Activated naive CD4-positive, alpha-beta T cell treated with anti-CD3 and anti-CD28 coated beads, Interleukin-2, amount 50 U/mL, for 72 hours (primary cell): Measurements from ENCODE around the gene AKR1C2. TPM values are rescaled to one million over a fixed set of nuclear protein-coding genes. Genes with fewer than 3 reads are reported as not detected.
A peak's percentile ranks its signal among the peaks of the same experiment; 100 is the strongest.
"Not testable (repeated sequence)": the region's sequence is repeated elsewhere in the genome, so short reads cannot be mapped to it uniquely, and the experiment has no call there.

Experiments used
- ATAC-seq, 2 donors: fragments of 150-1000 bp; cut with Tn5 transposase; 2 replicates each; pipeline ENCODE4 v1.10.0; 2021; ENCODE audit warnings: mild to moderate bottlenecking in 2 of 2, moderate library complexity in 2 of 2
- DNase-seq, 2 donors: peaks; one replicate each; pipeline ENCODE4 v3.0.0; 2021 to 2022; ENCODE audit warnings: low spot score in 2 of 2
- H3K27ac Mint-ChIP-seq, 2 donors: one replicate each; pipeline ENCODE4 v1.8.0; 2022; ENCODE audit warnings: mild to moderate bottlenecking in 2 of 2, mixed read lengths in 2 of 2
- H3K36me3 Mint-ChIP-seq, 2 donors: one replicate each; pipeline ENCODE4 v1.8.0; 2022; ENCODE audit warnings: mixed read lengths in 2 of 2
- H3K9me3 Mint-ChIP-seq, 2 donors: one replicate each; pipeline ENCODE4 v1.8.0; 2022; ENCODE audit warnings: mixed read lengths in 2 of 2
- total RNA-seq, 2 donors: library from RNA; stranded (reverse); gene quantifications; one replicate each; pipeline ENCODE4 v1.2.3, GENCODE V29; 2022

Gene AKR1C2
- total RNA-seq, 2 donors from 2014 or later: not detected

DNA sequence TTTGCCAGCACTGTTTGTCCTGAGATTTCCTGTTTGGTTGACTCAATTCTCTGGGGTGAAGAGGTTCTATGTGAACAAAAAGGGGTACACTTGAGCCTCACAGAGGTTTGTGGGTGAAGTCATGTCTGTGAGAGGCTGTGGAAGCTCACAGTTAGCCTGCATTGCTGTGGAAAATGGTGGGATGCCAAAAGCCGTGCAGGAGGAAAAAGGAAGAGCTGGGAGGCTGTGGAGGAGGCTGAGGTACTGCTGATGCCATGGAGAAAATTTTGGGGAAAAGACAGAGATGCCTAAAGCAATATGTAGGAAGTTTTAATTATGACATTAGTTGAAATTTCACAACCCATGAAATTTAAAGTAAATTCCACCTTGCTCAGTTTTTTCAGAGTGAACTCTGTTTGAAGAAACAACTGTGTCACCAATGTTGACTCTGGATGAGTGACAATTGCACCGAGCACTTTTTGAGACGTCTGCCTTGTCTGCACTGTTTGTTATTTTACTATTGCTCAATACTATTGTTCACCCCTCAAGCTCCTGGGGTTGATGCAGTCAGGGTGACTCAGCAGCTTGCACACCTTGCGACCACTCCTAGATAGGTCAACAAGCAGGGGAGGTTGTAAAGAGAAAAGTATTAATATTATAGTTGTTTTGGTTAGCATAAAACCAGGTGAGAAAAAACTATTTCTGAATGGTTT is 5.3 kb upstream of the AKR1C2 start:
- H3K9me3 Mint-ChIP-seq, H3K36me3 Mint-ChIP-seq, DNase-seq, ATAC-seq, H3K27ac Mint-ChIP-seq: not testable (repeated sequence)

DNA sequence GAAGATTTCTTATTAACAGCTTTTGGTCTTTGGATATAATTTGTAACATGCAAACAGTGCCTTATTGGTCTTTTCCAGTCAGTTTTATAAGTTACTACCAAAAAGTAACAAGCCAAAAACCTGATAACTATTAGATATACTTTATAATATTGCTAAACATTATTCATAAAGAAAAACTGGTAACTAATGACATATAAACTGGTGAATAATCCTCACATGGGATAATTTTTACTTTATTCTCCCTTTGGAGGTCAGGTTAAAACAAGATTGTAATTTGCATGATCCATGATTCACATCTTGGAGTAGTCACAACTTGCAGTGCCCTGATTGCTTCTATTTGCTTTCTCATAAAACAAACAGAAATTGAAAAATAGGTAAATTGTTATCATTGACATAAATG is 844 bp upstream of the AKR1C2 start:
- not testable (repeated sequence) for H3K9me3 Mint-ChIP-seq, DNase-seq, ATAC-seq, H3K36me3 Mint-ChIP-seq, H3K27ac Mint-ChIP-seq

DNA sequence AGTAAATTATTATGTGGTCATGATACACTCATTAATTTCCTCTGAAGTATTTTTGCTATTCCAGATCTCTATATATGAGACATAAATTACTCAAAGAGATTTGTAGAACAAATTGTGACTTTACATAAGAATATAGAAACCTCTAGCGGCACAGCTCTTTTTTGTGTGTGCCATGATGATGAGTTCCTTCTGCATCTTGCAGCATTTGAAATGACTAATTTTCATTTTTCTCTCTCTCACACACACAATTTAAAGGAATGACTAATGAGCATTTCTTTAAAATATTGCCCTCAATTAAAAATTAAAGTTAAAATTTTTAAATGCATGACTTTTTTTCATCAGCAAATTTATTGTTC is 351 bp upstream of the AKR1C2 start:
- H3K27ac Mint-ChIP-seq, DNase-seq, ATAC-seq, H3K9me3 Mint-ChIP-seq, H3K36me3 Mint-ChIP-seq: not testable (repeated sequence)

DNA sequence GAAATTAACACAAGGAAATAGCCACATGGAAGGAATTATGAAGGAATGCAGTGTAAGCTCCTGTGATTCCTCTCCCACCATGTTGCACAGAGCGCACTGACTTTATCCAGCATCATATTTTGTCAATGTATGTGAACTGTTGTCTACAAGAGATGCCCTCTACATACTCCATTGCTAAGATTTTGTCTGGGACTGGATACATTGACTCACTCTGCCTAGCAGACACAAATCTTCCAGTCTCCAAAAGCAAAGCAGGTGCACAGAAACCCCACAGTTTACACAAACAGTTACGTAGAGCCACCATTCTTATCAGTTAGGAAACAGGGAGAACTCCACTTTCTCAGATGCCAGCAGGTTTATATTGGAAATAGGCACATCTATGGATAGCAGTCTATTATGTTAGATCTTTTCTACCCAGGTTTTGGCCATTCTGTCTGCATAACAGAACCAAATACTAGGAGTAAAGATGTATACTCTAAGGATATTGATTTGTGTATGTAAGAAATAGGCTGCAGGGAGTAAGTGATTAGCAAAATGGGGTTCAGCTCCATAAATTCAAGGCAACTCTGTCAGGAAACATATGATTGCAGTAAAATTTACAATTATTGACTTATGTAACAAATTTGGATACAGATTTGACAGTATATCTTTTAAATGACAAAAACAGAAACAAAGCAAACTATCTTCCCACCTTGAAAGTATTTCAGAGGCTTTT is 1.5 kb downstream of the AKR1C2 start:
- Mint-ChIP-seq H3K27ac (no peak overlapping the region), H3K36me3 (no peaks in the 10 kb centered on the region), H3K9me3 (no peaks in the 10 kb centered on the region)
- DNase-seq (no peak), ATAC-seq (no peak)

DNA sequence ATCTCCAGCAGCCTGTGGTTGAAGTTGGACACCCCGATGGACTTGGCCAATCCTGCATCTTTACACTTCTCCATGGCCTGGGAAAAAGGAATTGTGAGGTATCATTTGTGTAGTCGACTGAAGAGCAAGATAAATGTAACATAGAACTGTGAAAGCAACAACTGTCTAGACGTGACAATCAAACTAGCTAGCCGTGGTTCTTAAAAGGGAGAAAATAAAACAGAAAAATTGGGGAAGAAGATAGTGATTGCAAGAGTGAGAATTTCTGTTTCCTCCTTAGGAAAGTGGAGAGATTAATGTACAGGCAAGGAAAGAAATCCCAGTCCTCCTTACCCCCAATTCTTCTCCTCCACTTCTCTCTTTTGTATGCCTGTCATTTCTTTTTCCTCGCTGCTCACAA is 5.0 kb downstream of the AKR1C2 start:
- ATAC-seq (no peak), DNase-seq (no peak)
- H3K27ac Mint-ChIP-seq: no peak overlapping the region
- H3K36me3 Mint-ChIP-seq: no peaks in the 10 kb centered on the region
- no peaks in the 10 kb centered on the region for H3K9me3 Mint-ChIP-seq

DNA sequence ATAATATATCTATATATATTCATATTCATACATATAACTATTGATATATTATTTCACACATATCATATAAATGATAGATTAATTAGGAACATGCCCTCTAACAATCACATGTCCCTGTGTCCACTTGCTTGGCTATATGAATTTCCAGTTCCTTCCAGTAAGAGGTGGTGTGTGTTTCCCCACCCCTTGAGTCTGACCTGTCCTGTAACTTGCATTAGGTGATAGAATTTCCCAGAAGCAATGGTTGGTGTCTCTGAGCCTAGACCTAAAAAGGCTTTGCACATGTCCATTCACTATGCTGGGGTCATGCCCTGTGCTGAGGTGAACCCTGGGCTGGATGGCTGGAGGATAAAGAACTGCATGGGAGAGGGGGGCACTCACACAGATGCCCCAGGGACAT is 9.4 kb downstream of the AKR1C2 start:
- H3K36me3 Mint-ChIP-seq, ATAC-seq, H3K27ac Mint-ChIP-seq, H3K9me3 Mint-ChIP-seq, DNase-seq: not testable (repeated sequence)

DNA sequence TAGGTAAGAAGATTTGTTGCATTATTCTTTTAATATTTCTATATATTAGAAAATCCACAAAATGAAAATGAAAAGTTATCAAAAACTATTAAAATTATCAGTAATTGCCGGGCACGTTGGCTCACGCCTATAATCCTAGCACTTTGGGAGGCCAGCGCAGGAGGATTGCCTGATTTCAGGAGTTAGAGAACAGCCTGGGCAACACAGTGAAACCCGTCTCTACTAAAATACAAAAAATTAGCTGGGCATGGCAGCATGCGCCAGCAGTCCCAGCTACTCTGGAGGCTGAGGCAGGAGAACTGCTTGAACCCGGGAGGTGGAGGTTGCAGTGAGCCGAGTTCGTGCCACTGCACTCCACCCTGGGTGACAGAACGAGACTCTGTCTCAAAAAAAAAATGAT is 11.1 kb downstream of the AKR1C2 start:
- not testable (repeated sequence) for H3K36me3 Mint-ChIP-seq, ATAC-seq, H3K9me3 Mint-ChIP-seq, H3K27ac Mint-ChIP-seq, DNase-seq

DNA sequence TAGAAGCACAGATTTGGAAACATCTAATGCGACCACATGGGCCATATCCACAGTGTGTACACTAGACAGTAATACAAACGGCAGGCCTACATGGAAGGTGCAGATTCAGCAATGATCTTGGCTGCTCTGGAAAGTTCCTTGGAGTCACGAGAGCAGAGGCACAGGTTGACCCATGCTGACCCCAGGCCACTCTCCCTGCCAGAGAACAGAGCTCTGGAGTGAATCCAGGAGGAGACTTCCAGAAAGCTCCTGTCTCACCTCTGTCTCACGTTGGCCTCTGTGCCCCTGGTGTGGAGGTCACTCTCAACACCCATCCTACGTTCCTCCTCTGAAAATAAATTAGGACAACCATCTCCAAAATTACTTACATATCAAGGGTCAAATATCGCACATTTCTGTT is 12.2 kb downstream of the AKR1C2 start:
- not testable (repeated sequence) for ATAC-seq, H3K9me3 Mint-ChIP-seq, DNase-seq, H3K36me3 Mint-ChIP-seq, H3K27ac Mint-ChIP-seq

DNA sequence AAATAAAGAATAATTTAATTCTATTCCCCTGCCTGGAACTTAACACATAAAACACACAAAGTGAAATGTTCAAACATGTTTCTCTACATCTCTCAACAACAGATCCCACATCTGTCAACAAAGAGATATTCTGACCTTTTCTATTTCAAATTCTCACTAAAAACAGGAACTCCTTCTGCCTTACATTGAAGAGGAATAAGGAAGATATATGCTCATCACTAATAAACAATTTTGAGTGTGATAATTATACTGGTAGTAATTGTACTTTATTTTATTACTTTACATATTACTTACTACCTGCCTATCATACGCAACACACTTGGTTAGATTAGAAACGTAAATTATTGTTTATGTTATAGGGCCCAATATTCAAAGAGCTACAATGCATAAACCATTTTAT is 13.4 kb downstream of the AKR1C2 start:
- H3K27ac Mint-ChIP-seq: no peak overlapping the region
- no peaks in the 10 kb centered on the region for H3K36me3 Mint-ChIP-seq
- ATAC-seq (no peak), DNase-seq (no peak)
- H3K9me3 Mint-ChIP-seq: no peaks in the 10 kb centered on the region

DNA sequence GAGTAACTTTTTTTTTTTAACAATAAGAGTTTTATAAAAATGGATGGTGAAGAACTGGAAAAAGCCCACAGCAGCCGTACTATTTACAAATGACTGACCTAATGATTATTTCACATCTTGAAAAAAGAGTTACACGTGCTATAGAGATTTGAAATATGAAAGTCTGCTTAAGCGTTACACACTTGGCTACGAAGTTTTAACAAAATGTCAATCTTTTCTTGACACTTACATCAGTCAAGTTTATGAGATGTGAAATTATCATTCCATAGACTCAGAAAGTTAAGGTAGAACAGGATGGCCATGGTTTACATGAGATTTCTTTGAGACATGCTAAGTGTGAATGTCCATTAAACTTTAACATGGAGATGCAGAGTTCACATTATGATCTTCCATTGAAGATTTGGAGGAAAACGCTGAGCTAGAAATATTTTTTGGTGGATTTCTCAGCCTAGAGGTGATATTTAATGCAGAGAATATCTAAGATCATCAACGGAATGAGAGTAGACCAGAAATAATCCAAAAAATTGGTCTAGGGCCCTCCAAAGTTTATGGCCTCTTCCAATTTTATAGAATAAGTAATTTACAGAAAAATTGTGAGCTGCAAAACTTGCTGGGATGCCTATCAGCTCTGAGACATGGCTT is 15.5 kb downstream of the AKR1C2 start:
- not testable (repeated sequence) for H3K27ac Mint-ChIP-seq, DNase-seq, ATAC-seq, H3K9me3 Mint-ChIP-seq, H3K36me3 Mint-ChIP-seq

DNA sequence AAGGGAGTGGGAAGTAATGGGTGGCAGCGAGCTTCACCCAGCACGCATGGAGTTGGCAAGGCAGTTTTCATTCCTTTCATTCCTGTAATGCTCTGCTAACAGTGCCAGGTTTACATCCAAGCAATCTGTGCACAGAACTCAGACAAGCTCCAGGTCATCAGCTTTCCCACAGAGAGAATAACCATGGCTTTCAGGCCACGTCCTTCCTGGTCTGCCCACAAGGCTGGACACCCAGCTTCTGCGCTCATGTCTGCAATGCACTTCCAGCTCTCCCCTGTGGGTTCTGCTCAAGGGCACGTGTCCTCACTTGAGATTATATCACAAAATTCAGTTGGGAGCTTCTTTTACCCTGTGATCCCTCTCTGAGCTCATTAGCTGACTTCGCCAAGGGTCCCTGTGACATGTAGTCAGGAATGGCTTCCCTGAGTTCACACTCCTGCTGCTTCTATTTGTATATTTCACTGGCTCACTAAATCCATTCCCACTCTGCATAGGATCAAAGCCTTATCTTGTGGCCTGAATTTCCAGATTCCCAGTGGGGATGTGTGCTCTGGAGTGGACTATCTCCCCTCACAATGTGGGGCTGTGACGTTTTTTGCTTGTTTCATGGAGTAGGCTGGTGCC is 18.6 kb downstream of the AKR1C2 start:
- H3K27ac Mint-ChIP-seq: no peak overlapping the region
- no peak for ATAC-seq
- DNase-seq: no peak
- no peaks in the 10 kb centered on the region for H3K36me3 Mint-ChIP-seq
- H3K9me3 Mint-ChIP-seq: no peaks in the 10 kb centered on the region

DNA sequence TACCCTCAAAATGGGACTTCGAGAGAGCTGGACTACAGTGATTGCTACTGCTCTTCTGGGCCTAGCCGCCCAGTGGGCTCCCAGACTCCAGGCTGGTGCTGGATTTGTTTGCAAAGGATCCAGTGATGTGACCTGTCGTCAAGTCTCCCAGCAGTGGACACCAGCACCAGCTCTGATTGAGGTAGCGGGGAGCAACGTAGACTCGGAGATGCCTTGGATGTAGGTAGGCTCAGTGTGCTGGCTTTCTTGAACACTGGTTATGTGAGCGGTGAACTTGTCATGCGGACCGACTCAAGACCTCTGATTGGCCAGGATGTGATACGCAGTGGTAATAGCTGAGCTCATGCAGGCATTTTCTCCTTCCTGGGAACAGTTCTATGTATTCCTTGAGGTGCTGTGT is 19.4 kb downstream of the AKR1C2 start:
- DNase-seq (no peak), ATAC-seq (no peak)
- Mint-ChIP-seq H3K27ac (no peak overlapping the region), H3K9me3 (no peaks in the 10 kb centered on the region), H3K36me3 (no peaks in the 10 kb centered on the region)

DNA sequence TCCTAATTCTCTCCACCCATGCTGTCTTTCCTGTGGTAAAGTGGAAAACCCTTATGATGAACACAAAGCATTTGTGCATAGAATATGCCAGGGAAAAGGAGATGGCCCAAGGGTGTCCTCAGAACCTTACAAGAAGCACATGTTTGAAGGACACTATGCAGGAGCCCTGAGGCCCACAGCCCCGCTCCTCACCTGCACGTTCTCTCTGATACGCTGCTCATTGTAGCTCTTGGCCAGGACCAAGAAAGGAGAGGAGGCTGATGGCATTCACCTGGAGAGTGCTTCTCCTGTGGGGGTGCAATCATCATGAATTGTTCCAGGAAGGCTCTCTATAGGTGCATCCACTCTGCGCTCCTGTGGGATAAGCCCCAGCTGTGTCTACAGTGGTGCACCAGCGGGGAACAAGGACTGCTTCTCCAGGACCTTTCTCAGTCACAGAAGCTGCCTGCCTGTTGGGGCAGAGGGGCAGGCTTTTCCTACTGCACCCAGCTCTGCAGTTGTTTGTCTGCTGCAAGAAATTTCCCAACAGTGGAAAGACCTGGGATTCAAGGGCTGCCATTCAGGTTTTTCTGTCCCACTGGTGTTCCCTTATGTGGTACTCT is 19.9 kb downstream of the AKR1C2 start:
- no peak for DNase-seq
- Mint-ChIP-seq H3K27ac (no peak overlapping the region), H3K36me3 (no peaks in the 10 kb centered on the region), H3K9me3 (no peaks in the 10 kb centered on the region)
- no peak for ATAC-seq

DNA sequence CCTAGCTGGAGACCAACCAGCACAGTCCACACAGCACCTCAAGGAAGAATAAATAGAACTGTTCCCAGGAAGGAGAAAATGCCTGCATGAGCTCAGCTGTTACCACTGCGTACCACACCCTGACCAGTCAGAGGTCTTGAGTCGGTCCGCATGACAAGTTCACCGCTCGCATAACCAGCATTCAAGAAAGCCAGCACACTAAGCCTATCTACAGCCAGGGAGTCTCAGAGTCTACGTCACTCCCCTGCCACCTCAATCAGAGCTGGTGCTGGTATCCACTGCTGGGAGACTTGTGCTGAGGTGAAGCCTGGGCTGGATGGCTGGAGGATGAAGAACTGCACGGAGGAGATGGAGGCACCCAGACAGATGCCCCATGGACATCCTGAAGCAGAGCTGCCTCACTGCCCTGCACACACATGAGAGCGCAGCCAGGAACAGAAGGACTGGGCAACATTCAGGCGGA is 20.9 kb downstream of the AKR1C2 start:
- no peak overlapping the region for H3K27ac Mint-ChIP-seq
- no peaks in the 10 kb centered on the region for H3K36me3 Mint-ChIP-seq
- DNase-seq (no peak), ATAC-seq (no peak)
- H3K9me3 Mint-ChIP-seq: no peaks in the 10 kb centered on the region

DNA sequence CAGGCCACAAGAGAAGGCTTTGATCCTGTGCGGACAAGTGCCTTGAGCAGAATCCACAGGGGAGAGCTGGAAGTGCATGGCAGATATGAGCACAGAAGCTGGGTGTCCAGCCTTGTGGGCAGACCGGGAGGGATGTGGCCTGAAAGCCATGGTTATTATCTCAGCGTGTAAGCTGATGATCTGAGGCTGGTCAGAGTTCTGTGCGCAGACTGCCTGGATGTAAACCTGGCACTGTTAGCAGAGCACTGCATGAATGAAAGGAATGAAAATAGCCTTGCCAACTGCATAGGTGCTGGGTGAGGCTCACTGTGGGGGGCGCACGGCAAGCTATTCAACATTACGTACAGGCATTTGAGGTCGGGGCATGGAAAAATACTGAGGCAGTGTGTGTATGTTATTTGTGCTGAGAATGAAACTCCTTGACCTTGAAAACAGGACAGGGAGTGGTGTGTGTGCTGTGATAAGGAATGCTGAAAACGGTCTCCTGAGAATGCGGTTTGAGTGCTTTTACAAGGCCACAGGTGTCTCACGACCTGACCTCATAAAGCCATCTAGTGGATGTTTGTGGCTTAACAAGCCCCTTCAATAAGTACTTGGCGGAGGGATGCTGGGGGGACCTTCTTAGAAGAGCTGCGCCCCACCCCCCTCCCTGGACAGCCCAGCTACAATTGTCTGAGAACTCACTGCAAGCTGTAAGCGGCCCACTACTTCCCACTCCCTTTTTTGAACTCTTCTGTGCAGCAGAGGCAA is 21.8 kb downstream of the AKR1C2 start:
- no peaks in the 10 kb centered on the region for H3K9me3 Mint-ChIP-seq
- no peak for DNase-seq
- no peaks in the 10 kb centered on the region for H3K36me3 Mint-ChIP-seq
- no peak overlapping the region for H3K27ac Mint-ChIP-seq
- ATAC-seq: peak in 1 of 2 donors; percentile 50

DNA sequence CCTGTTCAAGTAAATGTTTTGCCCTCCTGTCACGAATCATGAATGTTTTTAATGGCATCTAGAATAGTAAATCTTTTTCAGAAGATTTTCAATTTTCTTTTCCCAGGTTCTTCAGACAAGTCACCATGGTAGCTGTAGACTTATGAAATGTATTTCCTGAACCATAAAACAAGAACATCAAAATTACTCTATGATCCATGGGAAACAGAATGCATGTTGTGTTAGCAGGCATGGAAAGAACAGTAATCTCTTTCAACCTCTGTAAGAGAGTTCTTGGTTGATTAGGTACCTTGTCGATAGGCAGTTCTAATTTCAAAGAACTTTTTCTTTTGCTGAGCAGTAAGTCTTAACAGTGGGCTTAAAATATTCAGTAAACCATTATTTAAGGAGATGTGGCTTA is 22.9 kb downstream of the AKR1C2 start:
- H3K36me3 Mint-ChIP-seq: no peaks in the 10 kb centered on the region
- no peaks in the 10 kb centered on the region for H3K9me3 Mint-ChIP-seq
- H3K27ac Mint-ChIP-seq: no peak overlapping the region
- ATAC-seq: no peak
- no peak for DNase-seq
